Prostate gland (tissue), 2 donors: ENCODE results near the gene SLC6A3.

Experiments
- CTCF ChIP-seq, 4 experiments: fragments of 200-600 bp in 2 of 4; fragments of 450-650 bp in 2 of 4; sonication (generic) in 2 of 4; IDR thresholded peaks; 1 replicate in 3 of 4; 2 replicates in 1 of 4; pipeline ENCODE4 v1.5.1; 2016 to 2019; ENCODE audit warnings: antibody characterized with exemption in 4 of 4, mild to moderate bottlenecking in 2 of 4, moderate library complexity in 2 of 4
- POLR2A ChIP-seq: fragments of 450-650 bp; IDR thresholded peaks from one replicate; pipeline ENCODE4 v1.6.1; 2016; ENCODE audit warnings: antibody characterized with exemption, mild to moderate bottlenecking

- TF ChIP-seq CTCF (IDR thresholded peaks at IDR 0.05) (no peak), POLR2A (no peak)
Measured at GRCh38 chr5:1474866-1475543, 29.8 kb upstream of the SLC6A3 start.
